ENCODE data around the gene THAP5.

DNA sequence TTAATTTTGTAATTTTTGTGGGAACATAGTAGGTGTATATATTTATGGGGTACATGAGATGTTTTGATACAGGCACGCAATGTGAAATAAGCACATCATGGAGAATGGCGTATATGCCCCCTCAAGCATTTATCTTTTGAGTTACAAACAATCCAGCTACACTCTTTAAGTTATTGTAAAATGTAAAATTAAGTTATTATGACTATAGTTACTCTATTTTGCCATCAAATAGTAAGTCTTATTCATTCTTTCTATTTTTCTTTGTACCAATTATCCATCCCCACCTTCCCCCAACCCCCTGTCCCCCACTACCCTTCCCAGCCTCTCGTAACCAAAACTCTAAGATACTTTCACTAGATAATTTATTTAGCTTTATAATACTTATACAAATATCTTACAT, 35.8 kb downstream of the THAP5 start:
- TF ChIP-seq, protein P1, sequence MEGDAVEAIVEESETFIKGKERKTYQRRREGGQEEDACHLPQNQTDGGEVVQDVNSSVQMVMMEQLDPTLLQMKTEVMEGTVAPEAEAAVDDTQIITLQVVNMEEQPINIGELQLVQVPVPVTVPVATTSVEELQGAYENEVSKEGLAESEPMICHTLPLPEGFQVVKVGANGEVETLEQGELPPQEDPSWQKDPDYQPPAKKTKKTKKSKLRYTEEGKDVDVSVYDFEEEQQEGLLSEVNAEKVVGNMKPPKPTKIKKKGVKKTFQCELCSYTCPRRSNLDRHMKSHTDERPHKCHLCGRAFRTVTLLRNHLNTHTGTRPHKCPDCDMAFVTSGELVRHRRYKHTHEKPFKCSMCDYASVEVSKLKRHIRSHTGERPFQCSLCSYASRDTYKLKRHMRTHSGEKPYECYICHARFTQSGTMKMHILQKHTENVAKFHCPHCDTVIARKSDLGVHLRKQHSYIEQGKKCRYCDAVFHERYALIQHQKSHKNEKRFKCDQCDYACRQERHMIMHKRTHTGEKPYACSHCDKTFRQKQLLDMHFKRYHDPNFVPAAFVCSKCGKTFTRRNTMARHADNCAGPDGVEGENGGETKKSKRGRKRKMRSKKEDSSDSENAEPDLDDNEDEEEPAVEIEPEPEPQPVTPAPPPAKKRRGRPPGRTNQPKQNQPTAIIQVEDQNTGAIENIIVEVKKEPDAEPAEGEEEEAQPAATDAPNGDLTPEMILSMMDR (conservative IDR thresholded peaks at IDR 0.05; ENCODE audit: low read depth, low read length), result no peak
- TF ChIP-seq EZH2 (IDR thresholded peaks at IDR 0.05; ENCODE audit: borderline replicate concordance, low read depth, low read length, poor library complexity, severe bottlenecking), result no peak
